ENCODE data around the gene MN1. TPM values are rescaled to one million over a fixed set of nuclear protein-coding genes. Genes with fewer than 3 reads are reported as not detected.

Gene MN1
- total RNA-seq, 1 donor from 2014 or later = 12.7 TPM

DNA sequence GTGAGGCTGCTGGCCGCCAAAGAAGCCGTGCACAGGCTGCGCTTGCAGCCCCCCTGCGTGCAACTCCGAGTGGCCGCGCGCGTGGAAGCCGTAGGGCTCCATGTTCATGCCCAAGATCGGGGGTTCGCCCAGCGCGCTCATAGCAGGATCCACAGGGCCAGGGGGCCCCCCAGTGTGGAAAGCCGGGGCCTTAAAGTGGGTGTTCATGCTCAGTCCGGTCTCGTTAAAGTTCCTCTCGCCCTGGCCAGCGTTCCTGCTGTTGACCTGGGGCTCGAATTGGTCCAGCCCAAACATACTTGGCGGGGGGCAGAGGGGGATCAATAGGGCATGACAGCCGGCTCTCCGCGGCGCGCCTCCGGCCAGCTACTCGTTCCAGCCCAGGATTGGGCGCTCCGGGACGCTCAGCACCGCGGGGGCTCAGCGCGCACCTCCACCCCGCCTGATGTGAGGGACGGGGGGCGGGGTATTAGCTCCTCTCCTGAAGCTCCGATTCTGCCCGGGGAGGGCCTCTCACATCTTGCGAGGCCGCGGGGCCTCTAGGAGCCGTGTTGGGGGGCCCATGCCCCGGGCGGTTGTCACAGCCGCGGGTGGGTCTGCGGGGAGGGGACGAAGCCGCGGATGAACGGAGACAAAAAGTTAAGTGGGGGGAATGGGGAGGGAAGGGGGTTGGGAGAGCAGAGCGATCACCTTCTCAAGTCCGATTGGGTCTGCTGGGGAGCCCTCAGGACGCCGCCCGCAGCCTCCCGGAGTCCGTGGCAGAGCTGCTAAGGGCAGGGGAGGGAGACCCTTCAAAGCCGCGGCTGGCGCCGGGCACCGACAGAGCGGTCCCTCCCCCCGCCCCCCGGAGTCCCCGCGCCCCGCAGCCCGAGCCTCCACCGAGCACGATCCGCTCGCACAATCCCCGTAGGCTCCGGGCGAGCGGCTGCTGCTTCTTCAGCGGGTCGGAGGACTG is 1.0 kb downstream of the MN1 start:
- no peak for DNase-seq (ENCODE audit: extremely low read depth, low read depth, low spot score)

- no peak for DNase-seq (ENCODE audit: extremely low read depth, low read depth, low spot score)
Observed at GRCh38 chr22:27799827-27800249, 1.7 kb downstream of the MN1 start.

GRCh38 chr22:27799015-27799826 is 2.3 kb downstream of the MN1 start:
- DNase-seq (ENCODE audit: extremely low read depth, low read depth, low spot score) = no peak

GRCh38 chr22:27798511-27799014 is 3.0 kb downstream of the MN1 start:
- no peak for DNase-seq (ENCODE audit: extremely low read depth, low read depth, low spot score)

DNA sequence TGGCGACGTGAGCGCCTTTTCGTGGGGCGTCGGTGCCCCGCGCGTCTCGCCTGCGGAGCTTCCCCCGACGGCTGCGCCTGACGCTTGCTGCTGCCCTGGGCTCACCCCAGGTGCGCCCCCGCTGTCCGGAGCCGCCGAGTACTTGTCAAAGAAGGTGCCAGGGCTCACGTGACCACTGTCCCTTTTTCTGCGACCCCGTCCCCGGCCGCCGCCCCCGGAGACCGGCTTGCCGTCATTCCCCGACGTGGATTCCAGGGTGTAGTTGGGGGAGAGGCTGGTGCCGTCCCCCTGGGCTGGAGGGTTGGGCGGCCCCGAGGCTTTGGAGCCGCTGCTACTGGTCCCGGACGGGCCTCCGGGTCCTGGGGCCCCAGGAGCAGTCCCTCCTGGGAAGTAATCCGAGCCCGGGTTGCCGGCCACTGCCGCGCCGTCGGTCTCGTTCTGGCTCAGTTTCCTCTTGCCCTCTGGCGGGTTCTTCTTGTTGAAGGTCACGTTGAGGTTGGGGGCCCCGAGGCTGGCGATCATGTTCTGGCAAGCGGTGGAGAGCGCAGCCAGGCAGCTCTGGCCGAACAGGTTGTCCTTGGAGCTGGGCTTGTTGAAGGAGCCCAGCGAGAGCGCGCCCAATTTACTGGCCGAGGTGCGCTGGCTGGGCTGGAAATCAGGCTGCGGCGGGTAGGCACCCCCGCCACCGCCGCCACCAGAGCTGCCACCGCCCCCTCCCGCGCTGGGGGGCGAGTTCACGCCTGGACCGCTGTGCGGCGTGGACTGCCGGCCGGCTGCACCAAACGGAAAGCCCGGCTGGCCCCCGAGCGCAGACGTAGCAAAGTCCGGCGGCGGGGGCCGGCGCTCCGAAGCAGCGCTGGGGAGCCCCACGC is 3.8 kb downstream of the MN1 start:
- no peak for DNase-seq (ENCODE audit: extremely low read depth, low read depth, low spot score)

DNA sequence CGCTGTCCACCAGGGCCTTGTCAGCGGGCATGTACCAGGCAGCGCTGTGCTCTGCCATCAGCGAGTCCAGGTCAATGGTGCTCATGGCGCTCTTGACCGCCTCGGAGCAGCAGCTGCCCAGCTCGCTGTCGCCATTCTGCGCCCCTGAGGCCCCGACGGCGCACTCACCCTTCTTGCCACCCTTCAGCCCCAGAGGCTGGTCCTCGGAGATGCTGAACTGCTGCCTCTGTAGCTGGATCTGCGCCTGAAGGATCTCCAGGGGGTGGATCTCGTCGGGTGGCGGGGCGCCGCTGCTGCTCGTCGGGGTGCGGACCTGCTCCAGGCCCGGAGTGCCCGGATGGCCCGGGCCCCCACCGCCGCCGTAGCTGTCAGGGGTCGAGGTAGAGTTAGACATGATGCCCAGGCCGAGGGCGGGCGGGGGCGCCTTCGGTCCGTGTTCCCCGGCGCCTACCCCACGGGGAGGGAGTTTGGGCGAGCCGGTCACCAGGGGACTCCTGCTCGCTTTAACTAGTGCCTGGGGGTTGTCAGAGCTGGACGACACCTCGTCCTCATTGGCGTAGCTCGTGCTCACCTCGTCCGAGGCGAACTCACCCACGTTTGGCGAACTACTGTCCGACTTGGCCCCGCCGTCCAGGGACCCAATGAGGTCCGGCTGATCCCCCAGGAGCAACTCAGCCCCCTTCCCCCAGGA is 4.6 kb downstream of the MN1 start:
- no peak for DNase-seq (ENCODE audit: extremely low read depth, low read depth, low spot score)

DNA sequence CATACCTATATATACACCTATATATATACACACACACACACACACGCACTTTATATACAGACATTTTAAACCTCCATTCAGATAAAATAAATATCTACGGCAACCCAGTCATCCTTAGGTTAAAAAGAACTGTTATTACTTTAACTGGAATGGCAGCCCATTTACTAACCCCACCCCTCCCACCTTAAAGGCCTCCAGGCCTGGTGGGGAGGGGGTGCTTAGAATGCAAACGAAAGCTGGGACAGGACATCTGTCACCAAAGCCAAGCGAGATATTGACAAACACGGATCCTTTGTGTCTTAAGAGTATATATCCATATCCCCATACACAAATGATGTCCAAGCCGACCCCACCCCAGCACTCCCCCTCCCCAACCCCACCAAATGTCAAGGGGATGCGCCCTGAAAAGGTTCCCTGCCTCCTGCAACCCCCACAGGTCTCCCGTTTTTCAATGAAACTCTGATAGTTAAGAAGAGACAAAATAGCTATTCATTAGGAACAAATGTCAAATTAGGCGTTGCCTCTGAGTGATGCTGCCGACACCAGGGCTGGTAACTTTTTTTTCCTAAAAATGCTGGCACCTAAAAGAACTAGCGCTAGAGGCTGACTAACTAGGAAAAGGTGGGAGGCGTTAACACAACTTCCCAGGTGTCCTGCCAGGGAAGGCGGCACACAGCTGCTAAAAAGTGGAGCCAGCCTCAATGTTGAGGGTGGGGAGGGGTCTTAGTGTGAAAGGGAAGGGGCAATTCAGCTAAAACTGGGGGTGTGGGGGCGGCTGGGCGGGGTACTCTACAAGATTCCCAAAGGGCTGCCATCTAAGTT is 5.6 kb downstream of the MN1 start:
- DNase-seq (ENCODE audit: extremely low read depth, low read depth, low spot score) = no peak

DNA sequence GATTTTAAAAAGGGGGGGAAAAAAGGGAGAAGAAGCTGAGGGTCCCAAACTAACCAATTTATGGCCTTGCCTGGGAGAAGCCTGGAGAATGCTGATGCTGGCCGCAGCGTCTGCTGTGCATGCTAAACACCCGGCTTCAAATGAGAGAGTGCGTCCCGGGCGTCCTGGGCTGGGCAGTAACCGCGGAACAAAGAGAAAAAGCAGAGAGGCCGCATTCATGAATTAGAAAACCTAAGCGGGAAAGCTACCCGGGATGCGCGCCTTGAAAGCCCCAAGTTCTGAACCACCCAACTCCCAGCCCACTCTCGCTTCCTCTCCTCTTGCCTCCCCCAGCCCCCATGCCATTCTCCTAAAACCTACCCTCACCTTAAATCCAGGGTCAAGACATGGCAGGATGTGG is 6.5 kb downstream of the MN1 start:
- DNase-seq (ENCODE audit: extremely low read depth, low read depth, low spot score) = no peak

- DNase-seq (ENCODE audit: extremely low read depth, low read depth, low spot score) = no peak
Observed at GRCh38 chr22:27794226-27794625, 7.3 kb downstream of the MN1 start.

- DNase-seq (ENCODE audit: extremely low read depth, low read depth, low spot score) = no peak
Observed at GRCh38 chr22:27793576-27793975, 8.0 kb downstream of the MN1 start.

DNA sequence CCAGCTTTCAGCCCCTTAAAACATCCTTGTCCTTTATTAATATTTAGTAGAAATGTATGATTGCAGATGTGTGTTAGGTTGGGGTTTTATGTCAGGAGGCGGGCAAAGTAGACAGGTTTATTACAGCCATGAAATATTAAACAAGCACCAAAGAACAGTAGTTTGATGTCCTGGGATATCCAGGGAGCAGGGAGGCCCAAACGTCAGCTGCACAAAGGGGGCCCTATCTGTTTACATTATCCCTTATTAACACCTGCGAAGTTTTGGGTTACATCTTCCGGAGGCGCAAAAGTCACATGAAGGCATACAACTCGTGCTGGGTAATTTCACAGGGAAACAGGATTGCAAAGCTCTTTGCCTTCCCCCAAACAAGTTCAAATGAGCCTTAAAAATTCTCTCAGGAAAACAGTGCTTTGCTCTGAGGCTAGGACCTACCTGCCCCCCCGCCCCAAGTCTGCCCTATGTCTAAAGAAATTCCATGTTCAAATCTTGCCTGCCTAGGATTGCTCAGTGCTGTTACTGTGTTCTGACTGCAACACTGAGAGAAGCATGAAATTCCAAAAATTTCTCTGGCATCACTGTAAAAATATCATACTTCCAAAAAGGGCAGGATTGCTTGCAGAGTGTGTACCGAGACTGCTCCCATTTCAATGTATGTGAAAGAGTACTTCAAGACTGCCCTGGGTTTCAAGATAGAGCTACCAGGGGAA is 8.9 kb downstream of the MN1 start:
- DNase-seq (ENCODE audit: extremely low read depth, low read depth, low spot score) = no peak

GRCh38 chr22:27791859-27792241 is 9.7 kb downstream of the MN1 start:
- no peak for DNase-seq (ENCODE audit: extremely low read depth, low read depth, low spot score)

DNA sequence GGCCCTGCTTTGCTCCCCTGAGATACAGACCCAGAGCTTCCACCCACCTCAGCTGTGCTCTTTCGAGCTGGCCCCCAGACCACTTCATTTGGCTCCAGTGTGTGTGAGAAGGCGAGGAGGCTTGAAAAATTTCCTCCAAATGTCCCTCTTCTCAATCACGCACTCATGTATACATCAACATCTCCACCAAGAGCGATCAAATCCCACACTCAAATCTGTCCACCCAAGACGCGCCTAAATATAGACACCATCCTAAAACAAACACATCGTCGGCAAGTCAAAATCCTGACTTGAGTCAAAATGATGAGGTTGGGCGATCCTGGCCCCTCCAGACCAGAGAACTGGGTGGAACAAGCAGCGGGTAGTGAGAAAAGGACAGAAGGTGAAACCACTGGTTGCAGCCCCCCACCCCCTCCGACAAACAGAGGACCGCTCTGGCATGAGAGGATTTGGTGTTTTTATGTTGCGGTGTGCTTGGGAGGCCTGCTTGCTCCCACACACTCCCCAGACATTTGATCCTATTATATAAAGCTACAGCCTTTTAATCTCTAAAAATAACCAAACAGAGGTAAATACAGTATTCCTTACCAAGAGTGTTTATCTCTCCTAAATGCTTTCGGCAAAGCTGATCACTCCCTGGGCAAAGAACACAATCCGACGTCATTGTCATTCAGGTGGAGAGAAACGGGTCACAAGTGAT is 10.2 kb downstream of the MN1 start:
- DNase-seq (ENCODE audit: extremely low read depth, low read depth, low spot score) = no peak

GRCh38 chr22:27790376-27791158 is 11.0 kb downstream of the MN1 start:
- no peak for DNase-seq (ENCODE audit: extremely low read depth, low read depth, low spot score)

GRCh38 chr22:27788500-27789288 is 12.9 kb downstream of the MN1 start:
- DNase-seq (ENCODE audit: extremely low read depth, low read depth, low spot score) = no peak

GRCh38 chr22:27786965-27787364 is 14.6 kb downstream of the MN1 start:
- DNase-seq (ENCODE audit: extremely low read depth, low read depth, low spot score) = no peak

Data from glomerular endothelial cell (primary cell).